ENCODE measurements around the gene MYDGF.

The MYDGF gene

GRCh38 chr19:4609878-4610511 is 60.1 kb downstream of the MYDGF start:
- TF ChIP-seq CTCF (IDR thresholded peaks at IDR 0.05; ENCODE audit: insufficient read depth, low read depth, low read length, missing control alignments): no peak
- H3K4me3 ChIP-seq (ENCODE audit: low read depth, low read length): no peak overlapping the region
- DNase-seq (ENCODE audit: low read depth): no peak

Measured in GM12865 (cell line).